ENCODE measurements around the gene CD7.

DNA sequence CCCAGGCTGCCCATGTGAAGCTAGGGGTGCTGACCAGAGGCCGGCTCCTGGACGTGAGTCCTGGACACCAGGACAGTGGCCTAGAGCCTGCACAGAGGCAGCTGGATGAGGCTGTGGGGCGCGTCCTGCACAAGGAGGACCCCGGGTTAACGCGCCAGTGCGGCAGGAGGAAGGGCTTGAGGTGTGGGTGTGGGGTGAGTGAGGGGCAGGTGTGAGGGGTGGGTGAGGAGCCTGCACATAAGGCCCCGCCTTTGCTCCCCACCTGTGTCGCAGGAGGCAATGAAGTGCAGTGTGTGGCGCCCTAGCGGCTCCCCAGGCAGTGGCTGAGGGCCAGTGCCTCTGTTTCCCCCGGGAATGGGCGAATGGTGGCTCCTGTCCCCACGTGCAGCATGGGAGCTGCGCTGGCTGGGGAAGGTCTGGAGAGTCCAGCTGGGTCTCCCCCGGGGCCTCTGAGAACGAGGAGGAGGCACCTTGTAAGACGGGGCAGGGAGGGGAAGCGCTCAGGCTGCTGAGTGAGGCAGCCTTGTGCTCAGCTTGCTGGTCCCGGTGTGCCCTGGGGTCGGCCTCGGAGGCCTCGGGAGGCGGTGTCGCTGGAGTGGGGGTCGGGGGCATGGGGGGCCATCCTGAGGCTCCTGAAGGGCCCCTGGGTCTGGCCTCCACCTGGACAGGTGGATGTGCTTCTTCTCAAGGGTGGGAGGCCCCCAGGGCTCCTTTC, 3.2 kb downstream of the CD7 start:
- TF ChIP-seq EZH2 (IDR thresholded peaks at IDR 0.05) (no peak), POLR2AphosphoS5 (IDR thresholded peaks at IDR 0.05; ENCODE audit: borderline replicate concordance, low read depth, low read length) (no peak), FOXP2 (optimal IDR thresholded peaks at IDR 0.05; ENCODE audit: control extremely low read depth, extremely low read length, insufficient read depth) (no peak)

Measured in SK-N-MC (cell line).